Fibroblast of skin of scalp (primary cell): ENCODE results near the gene TGFBR3. TPM values are rescaled to one million over a fixed set of nuclear protein-coding genes. Genes with fewer than 3 reads are reported as not detected.

ENCODE experiments used
- DNase-seq: peaks from one replicate; pipeline ENCODE4 v3.0.0-alpha.2; 2013
- polyA plus RNA-seq, 2 experiments: library from polyadenylated mRNA; unstranded; fragments of 120-200 nt; gene quantifications; one replicate each; pipeline ENCODE4 v1.2.1, GENCODE V29; 2013; ENCODE audit not compliant: insufficient read length in 2 of 2

Gene TGFBR3
- 7.1 TPM for polyA plus RNA-seq (2013, experiment 1 of 2; ENCODE audit: insufficient read length)
- polyA plus RNA-seq (2013, experiment 2 of 2; ENCODE audit: insufficient read length), result 8.0 TPM

GRCh38 chr1:91885716-91886506 is at the start of gene TGFBR3:
Gene TGFBR3, minus strand, starts transcription at chr1:91886151. Its CDS starts 24,620 bp downstream, at chr1:91861531.
- DNase-seq, result peak; percentile 96

GRCh38 chr1:91929250-91929649 is 43.3 kb upstream of the TGFBR3 start:
- peak; percentile 39 for DNase-seq

DNA sequence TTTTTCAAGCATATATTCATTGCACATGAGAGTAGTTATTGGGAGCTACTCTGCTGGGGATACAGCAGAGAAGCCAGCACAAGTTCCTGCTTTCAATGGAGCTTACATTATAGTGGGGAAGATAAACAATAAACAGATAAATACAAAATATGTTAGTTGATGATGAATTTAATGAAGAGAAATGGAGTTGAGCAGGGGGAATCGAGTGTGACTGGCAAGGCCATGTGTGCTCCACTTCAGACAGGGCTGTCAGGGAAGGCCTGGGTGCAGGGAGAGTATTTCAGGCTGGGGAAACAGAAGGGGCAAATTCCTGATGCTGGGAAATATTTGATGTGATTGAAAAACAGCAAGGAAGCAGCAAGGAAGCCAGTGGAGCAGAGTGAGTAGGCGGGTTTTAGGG is 42.1 kb upstream of the TGFBR3 start:
- DNase-seq, result no peak

GRCh38 chr1:91925644-91926435 is 39.9 kb upstream of the TGFBR3 start:
- DNase-seq, result no peak

GRCh38 chr1:91924146-91924545 is 38.2 kb upstream of the TGFBR3 start:
- DNase-seq, result peak; percentile 81

DNA sequence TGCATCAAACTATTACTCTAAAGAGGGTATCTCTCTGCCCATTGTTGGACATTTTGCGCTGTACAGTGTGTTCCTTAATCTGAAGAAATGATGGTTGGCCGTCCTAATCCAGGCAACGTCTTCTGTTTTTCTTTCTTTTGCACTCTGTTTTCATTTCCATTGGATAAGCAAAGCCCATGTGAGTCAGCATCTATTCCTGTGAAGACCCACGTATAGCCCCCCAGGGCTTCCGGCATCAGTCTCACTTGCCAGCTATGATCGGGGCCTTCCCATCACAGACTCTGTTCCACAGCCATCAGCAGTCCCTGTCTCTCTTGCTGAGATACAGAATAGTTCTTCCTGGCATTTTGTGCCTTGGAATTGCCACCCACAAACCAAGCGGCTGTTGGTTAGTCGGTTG is 34.0 kb upstream of the TGFBR3 start:
- DNase-seq, result peak; percentile 21

GRCh38 chr1:91916811-91917460 is 31.0 kb upstream of the TGFBR3 start:
- no peak for DNase-seq

DNA sequence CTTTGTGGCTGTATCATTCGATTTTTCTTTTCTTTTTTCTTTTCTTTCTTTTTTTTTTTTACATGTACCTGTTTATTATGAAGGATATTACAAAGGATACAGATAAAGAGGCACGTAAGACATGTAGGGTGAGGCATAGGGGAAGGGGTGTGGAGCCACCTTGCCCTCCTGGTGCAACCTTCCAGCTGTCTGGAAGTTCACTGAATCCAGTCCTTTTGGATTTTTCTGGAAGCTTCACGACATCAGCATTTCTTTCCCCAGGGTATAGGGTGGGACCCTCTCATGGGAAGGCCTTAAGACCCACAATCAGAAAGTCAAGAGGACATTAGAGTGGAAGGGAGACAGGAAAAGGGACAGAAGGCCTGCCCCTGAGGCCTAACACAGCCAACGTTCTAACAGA is 30.1 kb upstream of the TGFBR3 start:
- no peak for DNase-seq

DNA sequence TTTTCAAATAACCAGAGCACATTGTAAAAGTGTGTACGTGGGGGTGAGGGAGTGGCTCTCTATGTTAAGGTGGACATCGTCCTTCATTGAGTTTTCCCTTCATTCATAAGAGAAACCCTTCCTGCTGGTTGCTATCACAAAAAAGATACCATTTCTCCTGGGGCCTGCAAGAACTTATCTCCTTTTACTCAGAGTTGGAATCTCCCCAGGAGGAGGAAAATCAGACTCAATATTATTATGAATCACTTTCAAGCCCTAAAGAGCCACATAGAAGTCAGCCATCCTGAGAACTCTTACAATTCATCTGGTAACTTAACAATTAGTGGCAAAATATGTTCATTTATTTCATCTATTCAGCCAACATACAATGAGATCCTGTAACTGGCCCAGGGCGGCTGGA is 27.1 kb upstream of the TGFBR3 start:
- peak; percentile 26 for DNase-seq

DNA sequence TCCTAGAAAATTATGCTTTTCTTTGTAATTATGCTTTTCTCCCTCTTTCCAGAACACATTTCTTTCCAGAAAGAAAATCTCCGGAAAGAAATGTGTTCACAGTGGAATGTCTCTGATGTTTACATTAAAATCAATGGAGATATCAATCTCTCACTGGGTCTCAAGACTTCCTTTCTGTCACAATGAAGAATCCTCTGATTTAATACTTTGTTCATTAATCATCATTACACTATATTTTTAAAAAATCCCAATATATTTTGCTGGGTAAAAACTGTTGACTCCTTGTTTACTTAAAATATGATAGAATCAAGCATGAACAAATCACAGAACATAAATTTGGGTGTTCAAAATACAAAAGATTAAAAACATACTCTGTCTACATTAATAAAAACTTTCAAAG is 26.3 kb upstream of the TGFBR3 start:
- DNase-seq, result peak; percentile 7

DNA sequence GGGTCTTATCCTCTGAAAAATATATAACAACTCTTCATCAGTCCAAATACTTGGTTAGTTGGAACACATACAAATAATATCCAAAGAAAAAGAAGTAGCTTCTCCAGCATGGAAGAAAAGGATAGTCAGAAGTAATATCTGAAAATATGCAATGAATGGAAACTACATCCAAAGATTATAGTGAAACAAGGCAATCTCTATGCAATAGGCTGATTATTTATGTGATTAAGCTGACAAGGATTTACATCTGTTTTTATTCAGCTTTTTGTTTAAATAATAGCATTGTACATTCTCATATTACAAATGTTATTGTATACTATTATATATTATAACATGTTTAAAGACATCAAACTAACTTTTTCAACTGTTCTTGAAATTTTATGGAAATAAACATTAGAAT is 15.3 kb upstream of the TGFBR3 start:
- DNase-seq, result peak; percentile 50

GRCh38 chr1:91900562-91900961 is 14.6 kb upstream of the TGFBR3 start:
- DNase-seq, result peak; percentile 87

- DNase-seq, result no peak
Measured at GRCh38 chr1:91897016-91897415, 11.1 kb upstream of the TGFBR3 start.

DNA sequence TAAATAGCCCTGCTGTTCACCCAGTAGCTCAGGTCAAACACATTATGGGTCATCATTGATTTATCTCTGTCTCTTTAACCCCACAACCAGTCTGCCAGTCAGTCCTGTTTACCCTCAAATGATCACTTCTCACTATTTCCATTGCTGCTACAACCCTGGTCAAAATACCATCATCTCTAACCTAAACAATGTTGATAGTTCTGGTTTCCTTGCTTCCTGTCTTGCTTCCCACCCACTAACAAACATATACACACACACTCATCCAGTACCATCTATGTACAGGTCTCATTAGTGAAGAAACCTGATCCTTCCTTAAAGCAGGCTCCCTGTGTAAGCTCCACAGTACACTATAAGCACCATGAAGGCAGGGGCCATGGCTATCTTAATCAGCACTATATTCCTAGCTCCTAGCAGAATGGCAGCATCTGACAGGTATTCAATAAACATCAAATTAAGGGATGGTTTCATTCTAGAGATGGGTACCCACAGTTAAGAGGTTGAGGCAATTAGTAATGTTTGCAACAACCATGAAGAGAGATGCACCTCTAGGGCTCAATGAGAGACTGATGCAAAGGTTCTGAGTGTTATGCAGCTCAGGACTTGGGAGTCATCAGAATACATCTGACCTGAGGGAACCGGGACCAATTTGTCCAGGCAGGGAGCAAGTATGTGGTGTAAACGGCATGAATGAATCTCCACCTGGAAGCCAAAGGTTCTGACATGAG is 10.0 kb upstream of the TGFBR3 start:
- no peak for DNase-seq

GRCh38 chr1:91894036-91894761 is 8.2 kb upstream of the TGFBR3 start:
- DNase-seq, result no peak

DNA sequence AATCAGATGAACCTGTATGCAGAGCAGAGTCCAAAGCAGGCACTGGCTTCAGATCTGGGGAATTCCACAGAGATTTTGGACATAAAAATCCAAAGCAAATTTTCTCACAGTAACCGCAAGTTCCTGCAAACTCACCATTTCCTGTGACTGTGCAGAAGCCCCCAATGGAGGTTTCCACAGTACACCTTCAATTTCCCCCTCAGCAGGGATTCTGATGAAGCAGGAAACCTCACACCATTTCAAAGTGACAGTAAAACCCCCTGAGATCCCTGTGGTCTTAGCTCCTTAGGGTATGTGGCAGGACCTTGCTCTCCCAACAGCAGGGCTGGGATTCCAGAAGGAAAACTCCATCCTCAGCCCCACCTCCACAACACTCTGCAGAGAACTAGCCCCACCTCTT is 6.0 kb upstream of the TGFBR3 start:
- DNase-seq, result no peak

GRCh38 chr1:91891454-91891853 is 5.5 kb upstream of the TGFBR3 start:
- DNase-seq, result peak; percentile 66

DNA sequence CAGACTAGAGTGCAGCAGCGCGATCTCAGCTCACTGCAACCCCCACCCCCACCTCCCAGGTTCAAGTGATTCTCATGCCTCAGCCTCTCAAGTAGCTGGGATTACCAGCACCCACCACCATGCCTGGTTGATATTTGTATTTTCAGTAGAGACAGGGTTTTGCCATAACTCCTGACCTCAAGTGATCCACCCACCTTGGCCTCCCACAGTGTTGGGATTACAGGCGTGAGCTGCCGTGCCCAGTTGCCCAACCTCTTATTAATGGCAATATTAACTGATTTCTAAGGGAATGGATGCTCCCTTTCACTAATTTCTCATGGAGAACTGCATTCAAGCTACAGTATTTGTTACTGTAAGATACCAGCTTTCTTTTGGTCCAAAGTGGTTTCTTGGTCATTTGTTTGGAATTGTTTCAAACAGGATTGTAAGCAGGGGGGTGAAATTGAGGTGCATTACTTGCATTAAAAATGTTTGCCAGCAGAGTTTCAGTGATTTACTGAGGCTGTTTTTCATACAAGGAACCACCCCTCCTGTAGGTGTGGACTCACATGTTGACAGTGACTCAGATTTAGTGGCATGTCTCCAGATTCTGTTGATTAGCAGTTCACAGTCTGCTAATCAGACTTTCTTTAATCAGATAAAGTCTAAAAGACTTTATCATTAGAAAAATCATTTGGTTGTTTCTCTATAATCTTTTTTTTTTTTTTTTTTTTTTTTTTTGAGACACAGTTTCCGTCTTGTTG is 3.9 kb upstream of the TGFBR3 start:
- peak; percentile 19 for DNase-seq

DNA sequence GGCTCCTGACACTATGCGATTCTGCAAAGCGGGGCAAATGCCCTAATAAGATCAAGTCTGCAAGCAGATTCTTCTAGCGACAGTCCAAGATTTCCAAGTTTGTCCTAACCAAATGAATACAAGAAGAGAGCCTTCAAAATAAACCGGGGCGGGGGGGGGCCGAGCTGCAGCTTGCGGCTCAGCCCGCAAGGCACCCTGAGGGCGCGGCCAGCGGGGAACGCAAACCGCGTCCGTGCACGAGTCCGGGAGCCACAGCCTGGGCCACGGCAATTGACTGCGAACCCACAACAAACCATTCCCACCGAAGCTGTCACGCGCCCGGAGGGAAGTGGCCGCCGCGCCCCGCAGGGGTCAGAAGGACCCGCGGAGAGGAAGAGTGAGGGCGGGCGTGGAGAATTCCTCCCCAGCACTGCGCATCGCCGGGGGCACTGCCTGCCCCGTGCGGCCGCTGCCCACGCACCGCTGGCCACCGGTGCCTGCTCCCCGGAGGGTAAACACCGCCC is 687 bp downstream of the TGFBR3 start:
- peak; percentile 21 for DNase-seq

DNA sequence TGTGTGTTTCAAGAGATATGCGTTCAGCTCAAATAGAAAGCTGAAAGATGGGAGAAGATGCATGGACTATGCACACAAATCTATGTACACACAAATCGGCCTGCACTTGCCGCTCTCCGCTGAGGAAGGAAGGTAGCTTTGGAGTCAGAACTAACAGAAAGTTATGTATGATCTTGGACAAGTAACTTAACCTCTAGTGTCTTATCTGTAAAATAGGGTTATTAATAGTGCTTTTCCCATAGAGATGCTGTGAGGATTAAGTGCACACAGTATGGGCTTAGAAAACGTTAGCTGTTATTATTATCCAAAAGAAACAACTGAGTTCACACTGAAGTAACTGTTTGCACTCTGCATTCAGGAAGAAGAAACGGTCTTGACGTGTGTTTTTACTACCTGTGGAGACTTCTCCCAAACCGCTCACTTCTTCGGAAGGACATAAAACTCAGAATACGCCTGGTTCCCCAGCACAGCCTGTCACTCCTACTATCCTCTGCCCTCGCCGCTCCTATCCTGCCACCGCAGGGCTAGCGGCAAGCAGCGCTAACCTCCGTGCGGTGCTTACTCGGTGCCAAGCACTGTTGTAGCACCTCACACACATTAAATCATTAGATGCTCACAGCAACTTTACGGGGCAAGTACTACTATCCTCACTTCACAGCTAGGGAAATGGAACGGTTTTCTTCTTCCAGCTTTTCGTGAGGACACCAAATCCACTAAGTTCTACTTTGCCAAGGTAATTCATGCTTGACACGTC is 1.3 kb downstream of the TGFBR3 start:
- no peak for DNase-seq
